GM06990 (cell line): Measurements from ENCODE around the gene SEPTIN5.

ENCODE experiments used
- DNase-seq: peaks from one replicate; pipeline ENCODE4 v3.0.0-alpha.2; 2011; ENCODE audit not compliant: insufficient read length; ENCODE audit errors: extremely low read depth
- H3K27me3 ChIP-seq: replicated peaks from 2 replicates; pipeline ENCODE4 v1.6.0; 2011; ENCODE audit warnings: low read length; ENCODE audit not compliant: control insufficient read depth, insufficient read depth
- H3K36me3 ChIP-seq: 2 replicates; pipeline ENCODE4 v1.5.1; 2011; ENCODE audit warnings: low read length; ENCODE audit not compliant: control insufficient read depth, insufficient read depth
- H3K4me3 ChIP-seq: replicated peaks from 2 replicates; pipeline ENCODE4 v1.5.1; 2011; ENCODE audit warnings: low read depth, mild to moderate bottlenecking, control low read depth, low read length
- CTCF ChIP-seq: IDR thresholded peaks from 2 replicates; pipeline ENCODE4 v1.5.1; 2011; ENCODE audit warnings: low read length, control low read depth, mild to moderate bottlenecking, inconsistent platforms; ENCODE audit not compliant: insufficient read depth, poor library complexity, severe bottlenecking

SEPTIN5 gene

GRCh38 chr22:19728271-19728670 is 14.0 kb downstream of the SEPTIN5 start:
- H3K4me3 ChIP-seq, result no peak overlapping the region
- no peak for DNase-seq
- no peaks in the 10 kb centered on the region; the same call in 1 of the 2 replicates for H3K27me3 ChIP-seq
- no peaks in the 10 kb centered on the region for H3K36me3 ChIP-seq
- TF ChIP-seq CTCF, result no peak

- Histone ChIP-seq H3K4me3 (no peak overlapping the region), H3K27me3 (no peaks in the 10 kb centered on the region; the same call in 1 of the 2 replicates), H3K36me3 (no peaks in the 10 kb centered on the region)
- DNase-seq, result no peak
- no peak for TF ChIP-seq CTCF
Measured at GRCh38 chr22:19728836-19729235, 14.5 kb downstream of the SEPTIN5 start.

GRCh38 chr22:19729507-19729906 is 15.2 kb downstream of the SEPTIN5 start:
- TF ChIP-seq CTCF, result no peak
- Histone ChIP-seq H3K4me3 (no peak overlapping the region), H3K36me3 (no peaks in the 10 kb centered on the region), H3K27me3 (no peaks in the 10 kb centered on the region; the same call in 1 of the 2 replicates)
- no peak for DNase-seq

GRCh38 chr22:19730198-19730597 is 15.9 kb downstream of the SEPTIN5 start:
- H3K27me3 ChIP-seq, result no peaks in the 10 kb centered on the region
- no peaks in the 10 kb centered on the region for H3K36me3 ChIP-seq
- DNase-seq, result no peak
- H3K4me3 ChIP-seq, result no peak overlapping the region
- TF ChIP-seq CTCF, result no peak

GRCh38 chr22:19730655-19731360 is 16.5 kb downstream of the SEPTIN5 start:
- H3K27me3 ChIP-seq, result no peaks in the 10 kb centered on the region
- H3K4me3 ChIP-seq, result peak overlapping the region; percentile 52
- H3K36me3 ChIP-seq, result no peaks in the 10 kb centered on the region
- peak; percentile 68 for DNase-seq
- TF ChIP-seq CTCF, result peak; percentile 90
